ENCODE results near the gene BMPR1A. TPM values are rescaled to one million over a fixed set of nuclear protein-coding genes. Genes with fewer than 3 reads are reported as not detected.
"Not testable (repeated sequence)": the region's sequence is repeated elsewhere in the genome, so short reads cannot be mapped to it uniquely, and the experiment has no call there.

BMPR1A gene
- total RNA-seq, 8 experiments from 2014 or later, result 15.8 to 44.1 (median 27.9) TPM

- in situ Hi-C loops (cut with MboI; ENCODE audit: low pct_unique_long_range_greater_than_20kb in 2 of 9, low sequenced_read_pairs in 9 of 9, unreplicated experiment in 9 of 9), result loop anchor here in 3 of 9 experiments (10.0 to 25.0 kb wide), 3 partner anchors 187 to 204 kb away; no protein-coding TSS in a partner anchor
- peaks cover 6% of the 10 kb centered on the region in 2 donors for H3K4me1 ChIP-seq (replicated peaks in 1 of 2)
- no peak overlapping the region for H3K4me3 ChIP-seq
- peak in 5 of 8 experiments; percentile 54 to 80 (median 72) for ATAC-seq (replicated peaks in 6 of 8)
- WGBS, 10 experiments, result 20 to 100% (median 55%) methylated on average over 1 to 6 of the region's 6 CpGs; no CpG with 5 or more reads in 2 of the 10 experiments
- H3K27ac ChIP-seq, result no peak overlapping the region
Observed at GRCh38 chr10:86899132-86899531, 142.7 kb downstream of the BMPR1A start.

GRCh38 chr10:86899670-86900276 lies 143.4 kb downstream of the BMPR1A start:
- ATAC-seq (replicated peaks in 6 of 8), result peak; percentile 65 to 82 (median 76)
- WGBS, 10 experiments, result 12 to 49% (median 29%) methylated on average over 3 to 9 of the region's 9 CpGs
- Histone ChIP-seq H3K4me3 (no peak overlapping the region), H3K4me1 (replicated peaks in 1 of 2) (peaks cover 6% of the 10 kb centered on the region in 2 donors), H3K27ac (no peak overlapping the region)
- in situ Hi-C loops (cut with MboI; ENCODE audit: low pct_unique_long_range_greater_than_20kb in 2 of 9, low sequenced_read_pairs in 9 of 9, unreplicated experiment in 9 of 9), result loop anchor here in 5 of 9 experiments (10.0 to 25.0 kb wide), 3 partner anchors 187 to 205 kb away; no protein-coding TSS in a partner anchor

GRCh38 chr10:86900955-86901354 lies 144.5 kb downstream of the BMPR1A start:
- H3K4me1 ChIP-seq (replicated peaks in 1 of 2), result peaks cover 6% of the 10 kb centered on the region in 2 donors
- H3K4me3 ChIP-seq, result no peak overlapping the region
- in situ Hi-C loops (cut with MboI; ENCODE audit: low pct_unique_long_range_greater_than_20kb in 2 of 9, low sequenced_read_pairs in 9 of 9, unreplicated experiment in 9 of 9), result loop anchor here in 2 of 9 experiments (10.0 to 25.0 kb wide), 2 partner anchors 189 to 206 kb away; no protein-coding TSS in a partner anchor
- WGBS, 10 experiments, result 17 to 67% (median 40%) methylated on average over 1 of the region's 2 CpGs; no CpG with 5 or more reads in 7 of the 10 experiments
- peak in 3 of 8 experiments; percentile 64 to 84 (median 65) for ATAC-seq (replicated peaks in 6 of 8)
- no peak overlapping the region for H3K27ac ChIP-seq

- ATAC-seq (replicated peaks in 6 of 8), result no peak
- H3K4me3 ChIP-seq, result no peak overlapping the region
- H3K4me1 ChIP-seq (replicated peaks in 1 of 2), result no peaks in the 10 kb centered on the region
- no peak overlapping the region for H3K27ac ChIP-seq
- in situ Hi-C loops (cut with MboI; ENCODE audit: low pct_unique_long_range_greater_than_20kb in 2 of 9, low sequenced_read_pairs in 9 of 9, unreplicated experiment in 9 of 9), result loop anchor here in 2 of 9 experiments (10.0 to 25.0 kb wide), 2 partner anchors 192 to 210 kb away; no protein-coding TSS in a partner anchor
- WGBS, 10 experiments, result 92 to 100% (median 100%) methylated on average over 1 to 2 of the region's 2 CpGs; no CpG with 5 or more reads in 1 of the 10 experiments
Observed at GRCh38 chr10:86904600-86904999, 148.2 kb downstream of the BMPR1A start.

DNA sequence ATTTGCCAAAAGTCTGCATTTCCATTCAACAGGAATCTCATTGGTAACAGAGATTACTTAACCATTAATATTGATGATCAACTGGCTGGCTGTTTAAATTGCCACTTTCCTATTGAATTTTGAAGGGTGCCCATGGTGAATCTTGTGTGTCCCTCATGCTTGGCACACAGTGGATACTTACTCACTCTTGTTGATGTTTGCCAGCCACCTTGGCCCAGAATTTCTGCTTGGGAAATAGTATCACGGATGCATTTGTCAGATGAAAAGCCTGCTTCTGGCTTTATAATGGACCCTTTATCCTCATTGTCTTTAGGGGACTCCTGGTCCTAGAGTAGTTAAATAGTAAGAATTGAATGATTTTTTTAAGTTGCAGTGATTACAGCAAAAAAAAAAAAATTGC lies 149.0 kb downstream of the BMPR1A start:
- H3K27ac ChIP-seq, result no peak overlapping the region

GRCh38 chr10:86914734-86915133 lies 158.3 kb downstream of the BMPR1A start:
- Histone ChIP-seq H3K4me1 (replicated peaks in 1 of 2) (no peaks in the 10 kb centered on the region), H3K27ac (no peak overlapping the region), H3K4me3 (no peak overlapping the region)
- in situ Hi-C loops (cut with MboI; ENCODE audit: low pct_unique_long_range_greater_than_20kb in 2 of 9, low sequenced_read_pairs in 9 of 9, unreplicated experiment in 9 of 9), result loop anchor here in 1 of 9 experiments (25.0 kb wide), 1 partner anchor 202 kb away; no protein-coding TSS in a partner anchor
- ATAC-seq (replicated peaks in 6 of 8), result no peak
- 88 to 100% (median 100%) methylated on average over 1 of the region's 1 CpG; no CpG with 5 or more reads in 1 of the 10 experiments for WGBS, 10 experiments

More for the DNA sequence above, 149.0 kb downstream of the BMPR1A start:
- in situ Hi-C loops (cut with MboI; ENCODE audit: low pct_unique_long_range_greater_than_20kb in 2 of 9, low sequenced_read_pairs in 9 of 9, unreplicated experiment in 9 of 9), result loop anchor here in 2 of 9 experiments (10.0 to 25.0 kb wide), 2 partner anchors 193 to 211 kb away; no protein-coding TSS in a partner anchor
- no peak for ATAC-seq (replicated peaks in 6 of 8)
- no peak overlapping the region for H3K4me3 ChIP-seq
- WGBS, 10 experiments, result 71 to 100% (median 100%) methylated on average over 1 of the region's 1 CpG; no CpG with 5 or more reads in 1 of the 10 experiments
- no peaks in the 10 kb centered on the region for H3K4me1 ChIP-seq (replicated peaks in 1 of 2)

DNA sequence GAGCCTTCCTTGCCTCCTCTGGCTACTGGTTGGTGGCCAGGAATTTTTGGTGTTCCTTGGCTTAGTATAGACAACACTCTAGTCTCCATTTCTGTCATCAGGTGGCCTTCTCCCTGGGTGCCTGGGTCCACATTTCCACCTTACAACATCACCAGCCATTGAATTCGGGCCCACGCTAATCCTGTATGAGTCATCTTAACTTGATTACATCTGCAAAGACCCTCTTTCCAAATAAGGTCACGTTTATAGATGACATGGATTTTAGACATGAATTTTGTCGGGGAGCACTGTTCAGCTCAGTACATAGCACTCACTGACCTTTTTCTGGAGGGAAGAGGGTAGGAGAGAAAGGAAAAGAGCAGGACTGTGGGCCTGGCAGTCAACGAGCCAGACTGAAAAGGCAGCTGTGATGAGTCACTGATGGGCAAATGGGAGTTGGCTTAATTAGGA lies 161.6 kb downstream of the BMPR1A start:
- no peak overlapping the region for H3K4me3 ChIP-seq
- in situ Hi-C loops (cut with MboI; ENCODE audit: low pct_unique_long_range_greater_than_20kb in 2 of 9, low sequenced_read_pairs in 9 of 9, unreplicated experiment in 9 of 9), result loop anchor here in 1 of 9 experiments (25.0 kb wide), 1 partner anchor 206 kb away; no protein-coding TSS in a partner anchor
- WGBS, 10 experiments, result 0 to 100% (median 77%) methylated on average over 1 to 5 of the region's 5 CpGs; no CpG with 5 or more reads in 2 of the 10 experiments
- no peak overlapping the region for H3K27ac ChIP-seq
- ATAC-seq (replicated peaks in 6 of 8), result peak in 4 of 8 experiments; percentile 24 to 62 (median 48)
- H3K4me1 ChIP-seq (replicated peaks in 1 of 2), result no peaks in the 10 kb centered on the region

DNA sequence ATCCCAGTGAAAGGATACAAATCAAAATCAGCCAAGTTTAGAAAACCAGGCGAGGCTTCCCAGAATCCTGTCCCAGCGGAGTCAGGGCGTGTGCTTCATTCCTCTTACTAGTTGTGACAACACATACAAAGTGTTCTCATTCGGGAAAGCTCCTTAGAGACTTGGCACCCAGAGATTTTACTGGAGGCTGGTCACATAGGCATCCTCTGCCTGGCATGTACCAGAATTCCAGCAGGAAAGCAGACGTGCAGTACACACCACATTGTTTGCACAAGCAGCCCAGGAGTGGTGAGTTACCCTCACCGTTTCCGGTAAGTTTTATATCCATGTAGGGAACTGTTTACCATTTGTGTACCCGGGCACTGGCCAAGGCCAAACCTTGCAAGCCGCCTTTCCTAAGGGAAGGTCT lies 166.1 kb downstream of the BMPR1A start:
- Histone ChIP-seq H3K4me1 (replicated peaks in 1 of 2) (no peaks in the 10 kb centered on the region), H3K27ac (no peak overlapping the region), H3K4me3 (no peak overlapping the region)
- in situ Hi-C loops (cut with MboI; ENCODE audit: low pct_unique_long_range_greater_than_20kb in 2 of 9, low sequenced_read_pairs in 9 of 9, unreplicated experiment in 9 of 9), result loop anchor here in 1 of 9 experiments (25.0 kb wide), 1 partner anchor 210 kb away; no protein-coding TSS in a partner anchor
- ATAC-seq (replicated peaks in 6 of 8), result no peak
- 90 to 100% (median 94%) methylated on average over 2 to 8 of the region's 9 CpGs; no CpG with 5 or more reads in 3 of the 10 experiments for WGBS, 10 experiments

DNA sequence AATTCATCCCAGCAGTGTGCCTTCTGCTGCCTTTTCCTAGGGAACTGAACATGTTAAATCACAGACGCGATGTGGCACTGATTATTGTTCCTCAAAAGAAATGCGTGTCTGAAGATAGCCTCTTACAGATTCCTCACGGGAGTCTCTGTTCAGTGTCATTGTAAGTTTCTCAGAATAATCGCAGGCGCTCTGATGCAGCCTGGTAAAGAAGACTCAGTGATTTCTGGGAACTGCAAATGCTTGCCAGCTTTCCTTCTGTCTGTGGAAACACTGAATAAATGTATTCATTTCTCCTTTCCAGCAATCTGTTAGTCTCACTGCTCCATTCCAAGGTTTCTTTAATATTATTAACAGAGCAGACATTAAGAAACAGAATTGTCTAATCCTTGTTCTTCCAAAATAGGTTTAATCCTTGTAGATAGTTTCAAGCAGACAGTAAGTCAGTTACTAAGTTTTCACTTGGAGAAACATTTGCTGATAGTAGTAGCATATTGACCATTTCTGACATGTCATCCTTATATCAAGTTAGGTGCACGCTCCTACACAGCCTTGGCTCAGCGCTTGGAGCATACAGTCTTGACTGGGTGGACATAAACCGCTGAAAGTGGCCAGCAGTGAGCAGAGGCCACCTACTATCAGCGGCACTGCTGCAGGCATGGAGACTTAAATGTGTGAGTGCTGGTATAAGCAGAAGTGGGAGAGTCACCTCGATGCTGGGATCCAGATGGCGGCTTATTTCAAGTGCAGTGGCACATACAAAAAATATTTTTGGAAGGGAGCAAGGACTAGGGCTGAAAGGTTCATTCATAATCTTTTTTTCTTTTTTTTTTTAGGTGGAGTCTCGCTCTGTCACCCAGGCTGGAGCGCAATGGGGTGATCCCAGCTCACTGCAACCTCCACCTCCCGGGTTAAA lies 173.3 kb downstream of the BMPR1A start:
- H3K4me1 ChIP-seq (replicated peaks in 1 of 2), result no peaks in the 10 kb centered on the region
- ATAC-seq (replicated peaks in 6 of 8), result peak in 3 of 8 experiments; percentile 29 to 63 (median 34)
- WGBS, 10 experiments, result 53 to 97% (median 81%) methylated on average over 4 to 13 of the region's 15 CpGs; no CpG with 5 or more reads in 1 of the 10 experiments
- no peak overlapping the region for H3K4me3 ChIP-seq
- H3K27ac ChIP-seq, result no peak overlapping the region
- in situ Hi-C loops (cut with MboI; ENCODE audit: low pct_unique_long_range_greater_than_20kb in 2 of 9, low sequenced_read_pairs in 9 of 9, unreplicated experiment in 9 of 9), result loop anchor here in 2 of 9 experiments (25.0 kb wide), 1 partner anchor 133 kb away; no protein-coding TSS in a partner anchor

GRCh38 chr10:86931872-86932271 lies 175.5 kb downstream of the BMPR1A start:
- in situ Hi-C loops (cut with MboI; ENCODE audit: low pct_unique_long_range_greater_than_20kb in 2 of 9, low sequenced_read_pairs in 9 of 9, unreplicated experiment in 9 of 9), result loop anchor here in 2 of 9 experiments (25.0 kb wide), 1 partner anchor 130 kb away; no protein-coding TSS in a partner anchor
- no peak overlapping the region for H3K4me3 ChIP-seq

DNA sequence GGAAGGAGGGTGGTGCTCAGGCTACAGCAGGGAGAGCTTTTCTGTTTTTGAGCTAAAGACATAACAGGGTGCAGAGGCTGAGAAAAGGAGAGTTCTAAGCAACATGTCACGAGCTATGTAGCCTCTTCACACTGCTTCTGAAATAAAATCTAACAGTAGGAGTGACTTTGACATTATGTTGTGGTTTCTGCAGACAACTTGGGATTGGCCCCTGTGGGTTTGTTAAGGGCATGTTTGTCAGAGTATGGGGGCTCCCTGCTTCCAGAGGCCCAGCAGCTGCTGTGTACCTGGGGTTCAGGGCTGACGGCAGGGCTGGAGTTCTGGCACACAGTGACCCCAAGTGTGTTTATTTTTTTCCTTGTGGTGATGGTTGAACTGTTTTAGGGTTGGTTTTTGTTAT lies 176.3 kb downstream of the BMPR1A start:
- no peak overlapping the region for H3K4me3 ChIP-seq
- in situ Hi-C loops (cut with MboI; ENCODE audit: low pct_unique_long_range_greater_than_20kb in 2 of 9, low sequenced_read_pairs in 9 of 9, unreplicated experiment in 9 of 9), result loop anchor here in 2 of 9 experiments (25.0 kb wide), 1 partner anchor 130 kb away; no protein-coding TSS in a partner anchor
- no peak overlapping the region for H3K27ac ChIP-seq
- ATAC-seq (replicated peaks in 6 of 8), result no peak
- 75 to 100% (median 100%) methylated on average over 1 to 2 of the region's 2 CpGs; no CpG with 5 or more reads in 5 of the 10 experiments for WGBS, 10 experiments
- H3K4me1 ChIP-seq (replicated peaks in 1 of 2), result no peaks in the 10 kb centered on the region

More at GRCh38 chr10:86931872-86932271, 175.5 kb downstream of the BMPR1A start:
- peak in 1 of 8 experiments; percentile 23 for ATAC-seq (replicated peaks in 6 of 8)
- Histone ChIP-seq H3K27ac (no peak overlapping the region), H3K4me1 (replicated peaks in 1 of 2) (no peaks in the 10 kb centered on the region)
- WGBS, 10 experiments, result 17 to 100% (median 89%) methylated on average over 1 of the region's 1 CpG; no CpG with 5 or more reads in 3 of the 10 experiments

- not testable (repeated sequence) for ATAC-seq (replicated peaks in 6 of 8); H3K27ac ChIP-seq; H3K4me1 ChIP-seq (replicated peaks in 1 of 2); H3K4me3 ChIP-seq
- in situ Hi-C loops (cut with MboI; ENCODE audit: low pct_unique_long_range_greater_than_20kb in 2 of 9, low sequenced_read_pairs in 9 of 9, unreplicated experiment in 9 of 9), result loop anchor here in 2 of 9 experiments (25.0 kb wide), 1 partner anchor 128 kb away; no protein-coding TSS in a partner anchor
- 20 to 96% (median 83%) methylated on average over 1 to 4 of the region's 6 CpGs; no CpG with 5 or more reads in 3 of the 10 experiments for WGBS, 10 experiments
Observed at GRCh38 chr10:86934162-86934711, 177.8 kb downstream of the BMPR1A start.

Measured in motor neuron (in vitro differentiated cells).